ENCODE data around the gene MAD1L1. TPM values are rescaled to one million over a fixed set of nuclear protein-coding genes. Genes with fewer than 3 reads are reported as not detected.

MAD1L1 gene
- total RNA-seq, 1 donor from 2014 or later = 57.4 TPM

GRCh38 chr7:2253021-2253420 is 20.3 kb upstream of the MAD1L1 start:
- FAIRE-seq (no peak), DNase-seq (ENCODE audit: low read depth) (no peak)
- Histone ChIP-seq H3K4me3 (ENCODE audit: low read depth, low read length) (no peak overlapping the region), H3K36me3 (ENCODE audit: control insufficient read depth, insufficient read depth, low read length) (peaks cover 2% of the 10 kb centered on the region), H3K27me3 (ENCODE audit: control insufficient read depth, insufficient read depth, low read length) (no peaks in the 10 kb centered on the region)
- TF ChIP-seq CTCF (IDR thresholded peaks at IDR 0.05; ENCODE audit: insufficient read depth, low read length, severe bottlenecking) = no peak

GRCh38 chr7:2251841-2252771 is 19.4 kb upstream of the MAD1L1 start:
- DNase-seq (ENCODE audit: low read depth) = no peak
- no peak overlapping the region for H3K4me3 ChIP-seq (ENCODE audit: low read depth, low read length)
- H3K27me3 ChIP-seq (ENCODE audit: control insufficient read depth, insufficient read depth, low read length) = no peaks in the 10 kb centered on the region
- FAIRE-seq = no peak
- TF ChIP-seq CTCF (IDR thresholded peaks at IDR 0.05; ENCODE audit: insufficient read depth, low read length, severe bottlenecking) = no peak
- H3K36me3 ChIP-seq (ENCODE audit: control insufficient read depth, insufficient read depth, low read length) = peaks cover 2% of the 10 kb centered on the region

- H3K36me3 ChIP-seq (ENCODE audit: control insufficient read depth, insufficient read depth, low read length) = no peaks in the 10 kb centered on the region
- no peak overlapping the region for H3K4me3 ChIP-seq (ENCODE audit: low read depth, low read length)
- TF ChIP-seq CTCF (IDR thresholded peaks at IDR 0.05; ENCODE audit: insufficient read depth, low read length, severe bottlenecking) = no peak
- FAIRE-seq = no peak
- no peak for DNase-seq (ENCODE audit: low read depth)
- no peaks in the 10 kb centered on the region for H3K27me3 ChIP-seq (ENCODE audit: control insufficient read depth, insufficient read depth, low read length)
Measured at GRCh38 chr7:2251381-2251780, 18.6 kb upstream of the MAD1L1 start.

- no peak for FAIRE-seq
- TF ChIP-seq CTCF (IDR thresholded peaks at IDR 0.05; ENCODE audit: insufficient read depth, low read length, severe bottlenecking) = no peak
Measured at GRCh38 chr7:2249744-2250323, 17.1 kb upstream of the MAD1L1 start.

GRCh38 chr7:2248984-2249694 is 16.4 kb upstream of the MAD1L1 start:
- FAIRE-seq (no peak), DNase-seq (ENCODE audit: low read depth) (peak; percentile 54)

More at GRCh38 chr7:2249744-2250323, 17.1 kb upstream of the MAD1L1 start:
- DNase-seq (ENCODE audit: low read depth) = no peak
- Histone ChIP-seq H3K27me3 (ENCODE audit: control insufficient read depth, insufficient read depth, low read length) (no peaks in the 10 kb centered on the region), H3K4me3 (ENCODE audit: low read depth, low read length) (no peak overlapping the region), H3K36me3 (ENCODE audit: control insufficient read depth, insufficient read depth, low read length) (no peaks in the 10 kb centered on the region)

More at GRCh38 chr7:2248984-2249694, 16.4 kb upstream of the MAD1L1 start:
- TF ChIP-seq CTCF (IDR thresholded peaks at IDR 0.05; ENCODE audit: insufficient read depth, low read length, severe bottlenecking) = no peak
- H3K36me3 ChIP-seq (ENCODE audit: control insufficient read depth, insufficient read depth, low read length) = no peaks in the 10 kb centered on the region
- H3K4me3 ChIP-seq (ENCODE audit: low read depth, low read length) = no peak overlapping the region
- no peaks in the 10 kb centered on the region for H3K27me3 ChIP-seq (ENCODE audit: control insufficient read depth, insufficient read depth, low read length)

All from bronchial epithelial cell (primary cell).